Liver (tissue), 3 donors: ENCODE measurements around the gene PLCB1.

Experiments
- ATF3 ChIP-seq: IDR thresholded peaks from 2 replicates; pipeline ENCODE4 v1.6.1; 2016; ENCODE audit warnings: antibody characterized with exemption
- CTCF ChIP-seq: fragments of 150-350 bp; IDR thresholded peaks from 2 replicates; pipeline ENCODE4 v1.5.1; 2017; ENCODE audit warnings: improper control_type of control experiment, low read depth, low read length; ENCODE audit not compliant: missing input control
- FOXA1 ChIP-seq: IDR thresholded peaks from 2 replicates; pipeline ENCODE4 v1.6.1; 2016; ENCODE audit warnings: antibody characterized with exemption
- HNF4G ChIP-seq: IDR thresholded peaks from 2 replicates; pipeline ENCODE4 v1.6.1; 2016; ENCODE audit warnings: antibody characterized with exemption
- MAX ChIP-seq: IDR thresholded peaks from 2 replicates; pipeline ENCODE4 v1.6.1; 2016; ENCODE audit warnings: antibody characterized with exemption
- RAD21 ChIP-seq, 2 donors: IDR thresholded peaks; 2 replicates each; pipeline ENCODE4 v1.6.1; 2016; ENCODE audit warnings: antibody characterized with exemption in 2 of 2, mild to moderate bottlenecking in 2 of 2
- REST ChIP-seq: IDR thresholded peaks from 2 replicates; pipeline ENCODE4 v1.6.1; 2016; ENCODE audit warnings: antibody characterized with exemption, mild to moderate bottlenecking
- SP1 ChIP-seq: IDR thresholded peaks from 2 replicates; pipeline ENCODE4 v1.6.1; 2018; ENCODE audit warnings: antibody characterized with exemption, mild to moderate bottlenecking
- TAF1 ChIP-seq: conservative IDR thresholded peaks from 2 replicates; pipeline ENCODE4 v1.6.1; 2016; ENCODE audit warnings: antibody characterized with exemption, mild to moderate bottlenecking
- YY1 ChIP-seq: IDR thresholded peaks from 2 replicates; pipeline ENCODE4 v1.6.1; 2016; ENCODE audit warnings: antibody characterized with exemption, mild to moderate bottlenecking
- ZBTB33 ChIP-seq: IDR thresholded peaks from 2 replicates; pipeline ENCODE4 v1.6.1; 2016; ENCODE audit warnings: antibody characterized with exemption
- donor health status: healthy.
- donor health status: healthy.

GRCh38 chr20:8427419-8428040, 295.5 kb downstream of the PLCB1 start:
- TF ChIP-seq RAD21 (IDR thresholded peaks at IDR 0.05) (peak in 1 of 2 donors; percentile 14), CTCF (no peak), YY1 (no peak), ATF3 (no peak), FOXA1 (no peak), REST (no peak), SP1 (peak; percentile 16), HNF4G (no peak), MAX (no peak), TAF1 (no peak), ZBTB33 (no peak)
